Measurements from ENCODE around the gene NAT14.
"Not testable (repeated sequence)": the region's sequence is repeated elsewhere in the genome, so short reads cannot be mapped to it uniquely, and the experiment has no call there.

The NAT14 gene

DNA sequence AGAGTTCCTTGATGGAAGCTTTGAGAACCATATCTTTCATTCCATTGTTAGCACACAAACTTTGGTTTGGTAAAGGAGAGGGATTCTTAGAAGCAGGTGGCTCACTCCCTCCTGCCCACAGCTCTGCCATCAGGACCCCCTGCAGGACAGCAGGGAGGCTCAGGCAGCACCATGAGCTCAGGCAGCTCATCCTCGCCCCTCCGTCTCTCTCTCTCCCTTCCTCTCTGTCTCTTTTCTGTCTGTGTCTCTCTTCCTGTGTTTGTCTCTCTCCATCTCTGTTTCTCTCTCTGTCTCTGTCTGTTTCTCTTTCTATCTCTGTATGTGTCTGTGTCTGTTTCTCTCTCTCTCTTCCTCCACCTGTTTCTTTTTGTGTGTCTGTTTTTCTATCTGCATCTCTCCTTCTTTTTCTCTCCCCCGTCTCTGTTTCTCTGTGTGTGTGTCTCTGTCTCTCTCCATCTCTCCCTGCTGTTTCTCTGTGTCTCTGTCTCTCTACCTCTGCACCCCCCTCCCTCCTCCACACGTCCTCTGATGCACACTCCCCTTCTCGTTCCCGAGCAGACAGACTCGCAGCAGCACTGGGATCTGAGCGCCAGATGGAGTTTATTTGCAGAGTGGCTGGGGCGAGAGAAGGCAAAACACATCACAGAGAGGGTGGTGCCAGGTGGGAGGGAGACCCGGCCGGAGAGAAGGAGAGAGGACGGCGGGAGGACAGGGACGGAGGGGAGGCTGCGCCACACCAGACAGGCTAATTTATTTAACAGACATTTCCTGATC is 43.2 kb downstream of the NAT14 start:
- TF ChIP-seq, protein P1, sequence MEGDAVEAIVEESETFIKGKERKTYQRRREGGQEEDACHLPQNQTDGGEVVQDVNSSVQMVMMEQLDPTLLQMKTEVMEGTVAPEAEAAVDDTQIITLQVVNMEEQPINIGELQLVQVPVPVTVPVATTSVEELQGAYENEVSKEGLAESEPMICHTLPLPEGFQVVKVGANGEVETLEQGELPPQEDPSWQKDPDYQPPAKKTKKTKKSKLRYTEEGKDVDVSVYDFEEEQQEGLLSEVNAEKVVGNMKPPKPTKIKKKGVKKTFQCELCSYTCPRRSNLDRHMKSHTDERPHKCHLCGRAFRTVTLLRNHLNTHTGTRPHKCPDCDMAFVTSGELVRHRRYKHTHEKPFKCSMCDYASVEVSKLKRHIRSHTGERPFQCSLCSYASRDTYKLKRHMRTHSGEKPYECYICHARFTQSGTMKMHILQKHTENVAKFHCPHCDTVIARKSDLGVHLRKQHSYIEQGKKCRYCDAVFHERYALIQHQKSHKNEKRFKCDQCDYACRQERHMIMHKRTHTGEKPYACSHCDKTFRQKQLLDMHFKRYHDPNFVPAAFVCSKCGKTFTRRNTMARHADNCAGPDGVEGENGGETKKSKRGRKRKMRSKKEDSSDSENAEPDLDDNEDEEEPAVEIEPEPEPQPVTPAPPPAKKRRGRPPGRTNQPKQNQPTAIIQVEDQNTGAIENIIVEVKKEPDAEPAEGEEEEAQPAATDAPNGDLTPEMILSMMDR (IDR thresholded peaks at IDR 0.05; ENCODE audit: extremely low read depth, missing control alignments), result no peak
- DNase-seq (ENCODE audit: low spot score), result no peak

DNA sequence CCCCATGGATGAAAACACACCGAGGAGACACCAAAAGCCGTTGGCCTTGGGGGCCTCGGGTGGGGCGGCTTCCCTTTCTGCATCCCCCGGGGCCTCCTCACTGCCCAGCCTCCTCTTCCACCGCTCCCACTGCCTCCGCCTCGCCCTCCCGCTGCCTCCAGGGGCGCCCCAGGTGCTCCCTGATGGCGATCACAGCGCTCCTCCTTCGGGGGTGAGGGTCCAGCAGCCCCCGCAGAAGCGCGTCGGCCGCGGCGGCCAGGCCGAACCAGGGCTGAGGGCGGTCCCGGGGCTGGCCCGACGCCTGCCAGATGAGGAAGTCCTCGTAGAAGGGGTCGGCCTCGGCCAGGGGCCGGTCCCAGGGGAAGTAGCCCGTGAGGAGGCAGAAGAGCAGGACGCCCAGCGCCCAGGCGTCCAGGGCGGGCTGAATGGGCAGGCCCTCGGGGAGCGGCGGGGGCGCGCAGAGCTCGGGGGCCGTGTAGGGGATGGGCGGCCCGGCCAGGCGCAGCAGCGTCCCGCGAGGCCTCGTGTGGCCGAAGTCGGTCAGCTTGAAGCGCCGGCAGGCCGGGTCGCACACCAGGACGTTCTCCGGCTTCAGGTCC is 44.7 kb downstream of the NAT14 start:
- TF ChIP-seq, protein P1 (IDR thresholded peaks at IDR 0.05; ENCODE audit: extremely low read depth, missing control alignments), result no peak

DNA sequence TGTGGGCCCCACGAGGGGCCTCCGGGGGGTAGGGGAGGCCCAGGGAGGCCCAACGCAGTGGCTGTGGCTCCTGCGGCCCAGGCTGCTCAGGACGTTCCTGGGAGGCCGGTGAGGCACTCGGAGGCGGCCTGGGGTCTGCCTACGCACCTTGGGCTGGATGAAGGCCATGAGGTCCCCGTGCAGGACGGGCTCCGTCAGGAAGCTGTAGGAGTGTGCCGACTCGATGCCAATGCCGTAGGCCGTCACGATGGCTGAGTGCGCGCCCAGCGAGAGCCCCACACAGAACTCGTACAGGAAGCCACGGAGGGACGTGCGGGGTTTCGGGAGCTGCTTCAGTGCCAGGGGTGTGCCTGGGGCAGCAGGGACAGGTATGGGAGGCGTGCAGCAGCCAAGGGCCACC is 46.0 kb downstream of the NAT14 start:
- TF ChIP-seq, protein P1 (IDR thresholded peaks at IDR 0.05; ENCODE audit: extremely low read depth, missing control alignments), result no peak
- no peak for DNase-seq (ENCODE audit: low spot score)

More for the DNA sequence above, 44.7 kb downstream of the NAT14 start:
- DNase-seq (ENCODE audit: low spot score), result no peak

DNA sequence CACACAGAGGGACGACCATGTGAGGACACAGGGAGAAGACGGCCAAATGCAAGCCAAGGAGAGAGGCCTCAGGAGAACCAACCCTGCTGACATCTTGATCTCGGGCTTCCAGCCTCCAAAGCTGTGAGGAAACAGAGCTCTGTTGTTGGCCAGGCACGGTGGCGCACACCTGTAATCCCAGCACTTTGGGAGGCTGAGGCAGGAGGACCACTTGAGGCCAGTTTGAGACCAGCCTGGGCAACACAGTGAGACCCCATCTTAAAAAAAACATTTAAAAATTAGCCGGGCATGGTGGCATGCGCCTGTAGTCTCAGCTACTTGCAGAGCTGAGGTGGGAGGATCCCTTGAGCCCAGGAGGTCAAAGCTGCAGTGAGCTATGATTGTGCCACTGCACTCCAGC is 49.3 kb downstream of the NAT14 start:
- DNase-seq (ENCODE audit: low spot score), result not testable (repeated sequence)

DNA sequence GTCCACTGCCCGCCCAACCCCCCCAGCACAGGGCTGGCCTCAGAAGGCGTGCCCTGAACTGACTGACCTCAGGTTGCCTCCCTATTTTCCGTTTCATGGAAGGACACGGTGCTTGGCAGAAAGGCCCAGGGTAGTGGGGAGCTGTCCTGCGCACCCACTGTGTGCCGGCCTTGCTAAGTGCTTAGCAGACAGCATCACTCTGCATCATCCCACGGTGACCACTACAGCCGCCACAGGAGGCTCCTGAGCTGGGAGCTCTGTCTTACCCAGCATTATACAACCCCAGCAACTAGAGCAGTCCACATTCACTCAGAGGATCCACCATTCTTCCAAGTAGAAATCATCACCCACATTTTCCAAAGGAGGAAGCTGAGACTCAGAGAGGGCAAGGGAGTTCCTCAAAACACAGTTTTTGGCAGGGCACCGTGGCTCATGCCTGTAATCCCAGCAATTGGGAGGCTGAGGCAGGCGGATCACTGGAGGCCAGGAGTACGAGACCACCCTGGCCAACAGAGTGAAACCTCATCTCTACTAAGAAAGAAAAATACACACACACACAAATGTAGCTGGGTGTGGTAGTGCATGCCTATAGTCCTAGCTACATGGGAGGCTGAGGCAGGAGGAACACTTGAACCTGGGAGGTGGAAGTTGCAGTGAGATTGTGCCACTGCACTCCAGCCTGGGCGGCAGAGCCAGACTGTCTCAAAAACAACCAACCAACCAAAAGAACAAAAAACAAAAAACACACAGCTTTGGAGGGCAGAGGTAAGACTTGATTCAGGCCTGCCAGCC is 50.4 kb downstream of the NAT14 start:
- DNase-seq (ENCODE audit: low spot score), result peak; percentile 8

DNA sequence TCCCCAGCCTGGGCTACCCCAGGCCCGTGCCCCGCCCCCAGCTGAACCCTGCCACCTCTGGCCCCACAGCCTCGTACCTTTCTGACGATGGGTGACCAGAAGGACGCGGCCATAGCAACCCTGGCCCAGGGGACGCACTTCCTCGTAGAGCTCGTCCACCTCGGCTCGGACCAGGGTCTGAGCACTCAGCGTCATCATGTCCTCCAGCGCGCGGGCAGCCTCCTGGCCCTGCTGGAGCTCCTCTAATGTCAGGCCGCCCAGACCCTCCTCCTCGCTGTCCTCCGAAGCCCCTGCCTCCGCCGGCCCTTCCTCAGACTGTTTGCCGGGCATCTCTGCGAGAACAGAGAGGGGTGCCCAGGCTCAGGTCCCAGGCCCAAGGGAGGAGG is 51.0 kb downstream of the NAT14 start:
- TF ChIP-seq, protein P1 (IDR thresholded peaks at IDR 0.05; ENCODE audit: extremely low read depth, missing control alignments), result no peak

More for the DNA sequence above, 50.4 kb downstream of the NAT14 start:
- TF ChIP-seq, protein P1 (IDR thresholded peaks at IDR 0.05; ENCODE audit: extremely low read depth, missing control alignments), result no peak

DNA sequence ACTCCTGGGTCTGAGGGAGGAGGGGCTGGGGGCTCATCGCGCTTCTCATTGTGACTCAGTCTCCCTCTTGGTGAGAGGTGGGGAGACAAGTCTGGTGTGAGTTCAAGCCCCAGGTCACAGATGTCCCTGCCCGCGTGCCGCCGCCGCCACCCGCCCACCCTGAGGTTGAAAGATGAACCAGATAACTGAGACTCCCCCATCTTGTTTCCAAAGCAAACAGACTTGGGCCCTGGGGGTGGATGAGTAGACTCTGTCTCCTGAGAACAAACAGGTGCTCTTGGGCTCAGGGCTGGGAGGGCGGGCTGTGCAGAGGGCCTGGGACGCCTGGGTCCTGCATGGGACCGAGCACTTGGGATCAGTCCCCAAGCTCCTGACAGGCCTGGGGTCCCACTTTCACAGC is 51.4 kb downstream of the NAT14 start:
- DNase-seq (ENCODE audit: low spot score), result peak; percentile 11
- TF ChIP-seq, protein P1 (IDR thresholded peaks at IDR 0.05; ENCODE audit: extremely low read depth, missing control alignments), result no peak

More for the DNA sequence above, 51.0 kb downstream of the NAT14 start:
- peak; percentile 10 for DNase-seq (ENCODE audit: low spot score)
